Common myeloid progenitor, CD34-positive (primary cell): ENCODE data around the gene SMAD6.
"Not testable (repeated sequence)": the region's sequence is repeated elsewhere in the genome, so short reads cannot be mapped to it uniquely, and the experiment has no call there.

ENCODE experiments used
- CTCF ChIA-PET: fragments of 350-600 bp; sonication (Branson Sonifier 250); formaldehyde crosslinking; loops from one replicate; lab custom pipeline; 2021; ENCODE audit warnings: antibody characterized with exemption; lab: Charles Lee
- POLR2A ChIA-PET: fragments of 350-600 bp; sonication (Branson Sonifier 250); formaldehyde crosslinking; loops from one replicate; lab custom pipeline; 2021; ENCODE audit warnings: antibody characterized with exemption; lab: Charles Lee
- DNase-seq, 3 donors: peaks; one replicate each; pipeline versions ENCODE4 v3.0.0 to v3.0.0-alpha.2; 2013
- H3K27ac ChIP-seq, 2 experiments: 1 replicate in 1 of 2; 2 replicates in 1 of 2; pipeline ENCODE4 v1.7.0; 2013; ENCODE audit warnings: inconsistent platforms in 2 of 2, low read length in 2 of 2, mild to moderate bottlenecking in 2 of 2, low read depth in 1 of 2, moderate library complexity in 1 of 2; ENCODE audit not compliant: severe bottlenecking in 2 of 2, insufficient read depth in 1 of 2, poor library complexity in 1 of 2
- H3K27me3 ChIP-seq, 5 experiments: replicated peaks in 2 of 5; 1 replicate in 3 of 5; 2 replicates in 2 of 5; pipeline versions ENCODE4 v1.6.1 to v1.7.0; 2013; ENCODE audit warnings: low read length in 4 of 5, mild to moderate bottlenecking in 2 of 5, moderate library complexity in 2 of 5, inconsistent platforms in 1 of 5; ENCODE audit not compliant: insufficient read depth in 5 of 5, control insufficient read depth in 4 of 5
- H3K36me3 ChIP-seq, 4 experiments: 1 replicate in 2 of 4; 2 replicates in 2 of 4; pipeline versions ENCODE4 v1.6.1 to v1.7.0; 2013; ENCODE audit warnings: low read length in 3 of 4, control low read depth in 1 of 4, mild to moderate bottlenecking in 1 of 4; ENCODE audit not compliant: control insufficient read depth in 4 of 4, insufficient read depth in 4 of 4
- H3K4me1 ChIP-seq, 4 experiments: 1 replicate in 3 of 4; 2 replicates in 1 of 4; pipeline versions ENCODE4 v1.6.1 to v1.7.1; 2013; ENCODE audit warnings: low read length in 3 of 4, mild to moderate bottlenecking in 3 of 4, control low read depth in 1 of 4, inconsistent platforms in 1 of 4, moderate library complexity in 1 of 4; ENCODE audit not compliant: control insufficient read depth in 4 of 4, insufficient read depth in 4 of 4; ENCODE audit errors: control extremely low read depth in 1 of 4
- H3K4me3 ChIP-seq, 7 experiments: 1 replicate in 4 of 7; 2 replicates in 3 of 7; pipeline versions ENCODE4 v1.5.1 to v1.7.0; 2013; ENCODE audit warnings: mild to moderate bottlenecking in 7 of 7, low read length in 6 of 7, moderate library complexity in 6 of 7, inconsistent platforms in 2 of 7, low read depth in 2 of 7, control low read depth in 1 of 7; ENCODE audit not compliant: insufficient read depth in 4 of 7, control insufficient read depth in 1 of 7; ENCODE audit errors: extremely low read depth in 1 of 7
- H3K9me3 ChIP-seq, 5 experiments: 1 replicate in 4 of 5; 2 replicates in 1 of 5; pipeline versions ENCODE4 v1.6.1 to v1.7.1; 2013; ENCODE audit warnings: low read length in 4 of 5, mild to moderate bottlenecking in 2 of 5, inconsistent platforms in 1 of 5, low read depth in 1 of 5, moderate library complexity in 1 of 5; ENCODE audit not compliant: control insufficient read depth in 4 of 5, insufficient read depth in 2 of 5; ENCODE audit errors: control extremely low read depth in 1 of 5
- WGBS: methylation state at CpG from one replicate; pipeline ENCODE4 v1.1.5; 2013; ENCODE audit not compliant: insufficient coverage; 5-methylcytosine and 5-hydroxymethylcytosine counted together

The SMAD6 gene

GRCh38 chr15:66756295-66756694, 54.3 kb downstream of the SMAD6 start:
- H3K27ac ChIP-seq = no peak overlapping the region
- peaks cover 0 to 14% (median 11%) of the 10 kb centered on the region in 5 experiments for H3K9me3 ChIP-seq
- ChIA-PET CTCF (interaction anchor here (0.9 to 2.0 kb wide), 3 partner anchors 13 to 50 kb away, joined by 3 to 6 read pairs (median 3); no protein-coding TSS in a partner anchor), POLR2A (no interaction called here)
- H3K4me3 ChIP-seq = no peak overlapping the region
- DNase-seq = no peak
- H3K4me1 ChIP-seq = peaks cover 0 to 36% (median 29%) of the 10 kb centered on the region in 4 experiments
- 90% methylated on average over 4 of the region's 6 CpGs for WGBS
- H3K36me3 ChIP-seq = peaks cover 0 to 14% (median 0%) of the 10 kb centered on the region in 4 experiments
- no peaks in the 10 kb centered on the region for H3K27me3 ChIP-seq

- DNase-seq = no peak
- Histone ChIP-seq H3K4me1 (peaks cover 1 to 36% (median 29%) of the 10 kb centered on the region in 4 experiments), H3K27me3 (no peaks in the 10 kb centered on the region), H3K9me3 (peaks cover 0 to 14% (median 11%) of the 10 kb centered on the region in 5 experiments), H3K4me3 (no peak overlapping the region), H3K27ac (no peak overlapping the region), H3K36me3 (peaks cover 0 to 14% (median 0%) of the 10 kb centered on the region in 4 experiments)
- ChIA-PET CTCF (interaction anchor here (0.9 to 5.0 kb wide), 4 partner anchors 12 to 51 kb away, joined by 3 to 21 read pairs (median 4); no protein-coding TSS in a partner anchor), POLR2A (no interaction called here)
- WGBS = 91% methylated on average over 7 of the region's 12 CpGs
Measured at GRCh38 chr15:66757030-66757429, 55.0 kb downstream of the SMAD6 start.

DNA sequence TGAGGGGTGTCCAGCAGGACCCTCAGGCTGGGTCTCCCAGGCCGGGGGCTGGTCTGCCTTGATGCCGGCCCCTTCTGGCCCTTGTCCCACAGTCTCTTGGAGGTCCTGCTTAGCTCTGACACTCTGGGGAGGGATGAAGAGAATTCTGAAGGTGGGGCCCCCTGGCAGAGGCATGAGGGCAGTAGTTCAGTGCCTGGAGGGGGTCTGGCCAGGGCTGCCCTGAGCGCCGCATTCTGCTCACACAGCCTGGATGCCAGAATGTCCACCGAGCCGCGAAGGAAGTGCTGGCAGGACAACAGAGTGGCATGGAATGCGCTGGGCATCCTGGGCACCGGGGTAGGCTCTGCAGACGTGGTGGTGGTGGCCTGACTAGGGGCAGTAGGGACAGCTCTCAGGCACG, 55.5 kb downstream of the SMAD6 start:
- peaks cover 4 to 37% (median 30%) of the 10 kb centered on the region in 4 experiments for H3K4me1 ChIP-seq
- 98% methylated on average over 10 of the region's 11 CpGs for WGBS
- peaks cover 0 to 14% (median 11%) of the 10 kb centered on the region in 5 experiments for H3K9me3 ChIP-seq
- CTCF ChIA-PET = interaction anchor here (1.2 to 5.0 kb wide), 3 partner anchors 11 to 23 kb away, joined by 3 to 21 read pairs (median 6); no protein-coding TSS in a partner anchor
- H3K27ac ChIP-seq = no peak overlapping the region
- no peaks in the 10 kb centered on the region for H3K27me3 ChIP-seq
- no peak for DNase-seq
- H3K36me3 ChIP-seq = peaks cover 0 to 14% (median 0%) of the 10 kb centered on the region in 4 experiments
- POLR2A ChIA-PET = no interaction called here
- H3K4me3 ChIP-seq = no peak overlapping the region

DNA sequence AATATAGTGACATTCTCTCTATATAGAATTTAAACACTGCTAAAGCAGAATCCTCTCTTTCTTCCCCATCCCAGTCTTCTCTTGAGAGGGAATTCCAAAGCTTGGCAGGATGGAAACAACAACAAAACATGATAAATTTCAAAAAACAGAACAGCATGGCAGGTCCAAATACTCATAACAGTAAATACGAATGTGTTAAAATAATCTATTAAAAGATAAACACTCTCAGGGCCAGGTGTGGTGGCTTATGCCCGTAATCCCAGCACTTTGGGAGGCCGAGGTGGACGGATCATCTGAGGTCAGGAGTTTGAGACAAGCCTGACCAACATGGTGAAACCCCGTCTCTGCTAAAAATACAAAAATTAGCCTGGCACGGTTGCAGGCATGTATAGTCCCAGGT, 56.2 kb downstream of the SMAD6 start:
- peaks cover 0 to 14% (median 0%) of the 10 kb centered on the region in 4 experiments for H3K36me3 ChIP-seq
- H3K4me3 ChIP-seq, H3K27me3 ChIP-seq, DNase-seq, POLR2A ChIA-PET, H3K27ac ChIP-seq: not testable (repeated sequence)
- WGBS = 95% methylated on average over 5 of the region's 6 CpGs
- peaks cover 4 to 39% (median 36%) of the 10 kb centered on the region in 4 experiments for H3K4me1 ChIP-seq
- H3K9me3 ChIP-seq = peaks cover 0 to 14% (median 11%) of the 10 kb centered on the region in 5 experiments
- CTCF ChIA-PET = interaction anchor here (5.0 kb wide), 1 partner anchor 14 kb away, joined by 21 read pairs; no protein-coding TSS in a partner anchor

- no CpG with 5 or more reads among the region's 3 CpGs for WGBS
- DNase-seq = no peak
- POLR2A ChIA-PET = no interaction called here
- CTCF ChIA-PET = interaction anchor here (5.0 kb wide), 1 partner anchor 14 kb away, joined by 21 read pairs; no protein-coding TSS in a partner anchor
- peaks cover 0 to 14% (median 11%) of the 10 kb centered on the region in 5 experiments for H3K9me3 ChIP-seq
- no peaks in the 10 kb centered on the region for H3K27me3 ChIP-seq
- no peak overlapping the region for H3K27ac ChIP-seq
- peaks cover 4 to 39% (median 38%) of the 10 kb centered on the region in 4 experiments for H3K4me1 ChIP-seq
- H3K36me3 ChIP-seq = peaks cover 0 to 13% (median 0%) of the 10 kb centered on the region in 4 experiments
- H3K4me3 ChIP-seq = no peak overlapping the region
Measured at GRCh38 chr15:66758844-66759243, 56.8 kb downstream of the SMAD6 start.

DNA sequence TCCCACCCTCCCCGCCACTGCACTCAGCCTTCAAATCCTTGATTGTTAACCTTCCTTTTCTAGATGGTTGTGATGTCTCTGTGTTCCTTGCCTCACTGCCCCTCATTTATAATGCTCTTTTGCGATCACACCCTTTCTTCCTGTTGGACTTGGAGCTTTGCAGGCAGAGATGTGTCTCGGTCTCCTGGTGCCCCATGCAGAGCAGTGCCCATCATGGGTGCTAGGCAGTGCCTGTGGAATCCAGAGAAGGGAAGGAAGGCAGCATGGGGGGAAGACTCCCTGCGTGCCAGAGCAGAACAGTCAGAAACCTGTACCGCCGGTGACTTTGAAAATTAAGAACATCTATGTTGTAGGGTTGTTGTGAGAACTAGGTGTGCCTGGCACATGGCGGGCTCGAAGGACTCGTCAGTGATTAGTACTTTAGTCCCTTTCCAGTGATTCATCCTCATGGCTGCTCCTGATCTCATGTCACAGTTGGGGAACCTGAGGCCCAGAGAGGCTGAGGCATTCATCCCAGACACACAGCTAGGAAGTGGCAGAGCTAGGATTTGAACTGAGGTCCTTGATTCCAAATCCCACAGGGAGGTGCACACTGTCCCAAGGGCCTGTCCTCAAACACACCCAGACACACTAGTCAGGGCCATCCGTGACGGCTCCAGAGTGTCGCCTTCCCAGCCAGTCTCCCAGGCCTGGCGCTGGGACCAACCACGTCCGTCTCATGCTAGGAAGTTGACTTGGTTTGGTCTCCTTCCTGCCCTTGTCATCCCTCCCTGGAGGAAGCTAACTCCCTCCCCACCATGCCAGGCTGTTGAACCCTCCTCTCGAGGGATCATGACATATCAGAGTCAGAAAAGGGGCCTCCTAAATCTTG, 58.3 kb downstream of the SMAD6 start:
- Histone ChIP-seq H3K27me3 (no peaks in the 10 kb centered on the region), H3K4me1 (peaks cover 5 to 50% (median 49%) of the 10 kb centered on the region in 4 experiments), H3K4me3 (no peak overlapping the region), H3K9me3 (peaks cover 0 to 8% (median 4%) of the 10 kb centered on the region in 5 experiments), H3K27ac (no peak overlapping the region), H3K36me3 (no peaks in the 10 kb centered on the region)
- POLR2A ChIA-PET = interaction anchor here (1.0 kb wide), 1 partner anchor 9 kb away, joined by 4 read pairs; no protein-coding TSS in a partner anchor
- WGBS = 87% methylated on average over 6 of the region's 16 CpGs
- DNase-seq = no peak
- CTCF ChIA-PET = interaction anchor here (0.7 to 5.0 kb wide), 5 partner anchors 12 to 155 kb away, joined by 3 to 21 read pairs (median 3); no protein-coding TSS in a partner anchor
